Fibroblast of pulmonary artery (primary cell): ENCODE results near the gene PYGO2.

ENCODE experiments used
- DNase-seq: peaks from one replicate; pipeline ENCODE4 v3.0.0-alpha.2; 2010; ENCODE audit warnings: low read depth
- H3K4me3 ChIP-seq: replicated peaks from 2 replicates; pipeline ENCODE4 v1.5.1; 2011; ENCODE audit warnings: low read depth, mild to moderate bottlenecking, control low read depth, low read length, moderate library complexity
- TF ChIP-seq, protein P1 (sequence below): IDR thresholded peaks from 2 replicates; pipeline ENCODE4 v1.5.1; 2011; ENCODE audit warnings: mild to moderate bottlenecking, control low read depth, low read length, inconsistent platforms; ENCODE audit errors: missing control alignments

PYGO2 gene

DNA sequence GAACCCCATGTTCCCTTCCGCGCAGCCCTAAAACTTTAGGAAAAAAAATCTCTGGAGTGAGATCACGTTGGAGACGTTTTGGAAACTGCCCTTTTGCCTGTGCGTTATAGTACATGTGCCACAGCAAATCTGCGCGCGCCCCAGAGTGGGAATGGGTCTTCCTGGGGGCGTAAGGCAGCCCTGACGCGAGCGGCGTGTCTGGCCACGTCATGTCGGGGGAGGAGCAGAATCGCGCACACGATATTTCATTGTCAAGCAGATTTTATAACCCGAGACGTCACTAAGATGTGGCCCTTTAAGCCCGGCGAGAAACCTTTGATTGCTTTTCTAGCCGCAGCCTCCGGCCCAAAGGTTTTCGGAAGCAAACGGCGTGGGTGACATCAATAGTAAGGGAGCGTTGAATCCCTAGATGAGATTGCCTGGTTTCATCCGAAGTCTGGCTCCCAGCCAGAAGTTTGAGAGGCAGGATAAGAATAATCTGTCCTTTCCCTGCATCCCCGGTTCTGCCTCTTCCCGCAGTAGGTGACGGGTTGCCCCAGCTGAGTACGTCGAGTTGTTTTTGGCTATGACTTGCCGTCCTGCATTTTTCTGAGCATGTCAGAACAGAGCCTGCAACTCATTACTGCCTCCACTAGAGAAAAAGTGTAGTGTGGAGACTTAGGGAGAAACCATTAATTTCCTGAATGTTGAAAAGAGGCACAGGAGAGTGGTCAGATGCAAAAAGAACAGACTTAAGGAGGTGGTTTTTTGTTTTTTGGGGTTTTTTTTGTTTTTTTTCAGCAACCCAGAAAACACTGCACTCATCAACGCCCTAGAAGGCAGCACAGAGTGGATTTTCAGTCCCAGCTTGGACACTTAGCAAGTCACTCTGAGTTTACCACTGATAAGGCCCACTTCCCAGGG is 24.2 kb downstream of the PYGO2 start:
- TF ChIP-seq, protein P1, sequence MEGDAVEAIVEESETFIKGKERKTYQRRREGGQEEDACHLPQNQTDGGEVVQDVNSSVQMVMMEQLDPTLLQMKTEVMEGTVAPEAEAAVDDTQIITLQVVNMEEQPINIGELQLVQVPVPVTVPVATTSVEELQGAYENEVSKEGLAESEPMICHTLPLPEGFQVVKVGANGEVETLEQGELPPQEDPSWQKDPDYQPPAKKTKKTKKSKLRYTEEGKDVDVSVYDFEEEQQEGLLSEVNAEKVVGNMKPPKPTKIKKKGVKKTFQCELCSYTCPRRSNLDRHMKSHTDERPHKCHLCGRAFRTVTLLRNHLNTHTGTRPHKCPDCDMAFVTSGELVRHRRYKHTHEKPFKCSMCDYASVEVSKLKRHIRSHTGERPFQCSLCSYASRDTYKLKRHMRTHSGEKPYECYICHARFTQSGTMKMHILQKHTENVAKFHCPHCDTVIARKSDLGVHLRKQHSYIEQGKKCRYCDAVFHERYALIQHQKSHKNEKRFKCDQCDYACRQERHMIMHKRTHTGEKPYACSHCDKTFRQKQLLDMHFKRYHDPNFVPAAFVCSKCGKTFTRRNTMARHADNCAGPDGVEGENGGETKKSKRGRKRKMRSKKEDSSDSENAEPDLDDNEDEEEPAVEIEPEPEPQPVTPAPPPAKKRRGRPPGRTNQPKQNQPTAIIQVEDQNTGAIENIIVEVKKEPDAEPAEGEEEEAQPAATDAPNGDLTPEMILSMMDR, result peak; percentile 36
- H3K4me3 ChIP-seq, result peak overlapping the region; percentile 90
- DNase-seq, result peak; percentile 98

DNA sequence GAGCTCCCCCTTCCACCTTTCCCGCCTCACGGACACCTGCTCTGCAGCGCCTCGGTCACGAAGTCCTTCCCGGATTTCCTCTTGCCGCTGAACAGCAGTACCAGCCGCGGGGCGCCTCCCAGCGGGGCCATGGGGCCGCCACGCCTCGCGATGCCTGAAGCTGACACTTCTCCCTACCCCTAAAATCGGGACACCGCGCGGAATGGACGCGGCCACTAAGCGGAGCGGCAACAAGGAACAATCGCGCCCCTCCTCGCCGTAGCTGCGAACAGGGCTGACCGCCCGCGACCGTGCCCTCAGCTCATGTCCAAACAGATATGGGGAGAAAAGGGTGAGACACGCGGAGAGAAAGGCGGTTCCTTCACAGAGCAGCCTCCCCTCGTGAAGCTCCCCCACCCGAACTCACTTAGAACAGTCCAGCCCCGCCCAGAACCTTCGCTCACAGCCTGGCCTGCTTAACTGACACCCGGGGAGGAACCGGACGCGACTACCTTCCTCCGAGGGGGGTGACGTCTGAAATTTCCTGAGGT is 25.0 kb downstream of the PYGO2 start, which contains the start of gene PMVK:
PMVK (minus strand) TSS at position 165 of the 530 bp plus-strand sequence; CDS start at position 131, 34 bp downstream.
- TF ChIP-seq, protein P1, result peak; percentile 21
- H3K4me3 ChIP-seq, result peak within 1 kb of the TSS; percentile 90
- DNase-seq, result peak; percentile 97

DNA sequence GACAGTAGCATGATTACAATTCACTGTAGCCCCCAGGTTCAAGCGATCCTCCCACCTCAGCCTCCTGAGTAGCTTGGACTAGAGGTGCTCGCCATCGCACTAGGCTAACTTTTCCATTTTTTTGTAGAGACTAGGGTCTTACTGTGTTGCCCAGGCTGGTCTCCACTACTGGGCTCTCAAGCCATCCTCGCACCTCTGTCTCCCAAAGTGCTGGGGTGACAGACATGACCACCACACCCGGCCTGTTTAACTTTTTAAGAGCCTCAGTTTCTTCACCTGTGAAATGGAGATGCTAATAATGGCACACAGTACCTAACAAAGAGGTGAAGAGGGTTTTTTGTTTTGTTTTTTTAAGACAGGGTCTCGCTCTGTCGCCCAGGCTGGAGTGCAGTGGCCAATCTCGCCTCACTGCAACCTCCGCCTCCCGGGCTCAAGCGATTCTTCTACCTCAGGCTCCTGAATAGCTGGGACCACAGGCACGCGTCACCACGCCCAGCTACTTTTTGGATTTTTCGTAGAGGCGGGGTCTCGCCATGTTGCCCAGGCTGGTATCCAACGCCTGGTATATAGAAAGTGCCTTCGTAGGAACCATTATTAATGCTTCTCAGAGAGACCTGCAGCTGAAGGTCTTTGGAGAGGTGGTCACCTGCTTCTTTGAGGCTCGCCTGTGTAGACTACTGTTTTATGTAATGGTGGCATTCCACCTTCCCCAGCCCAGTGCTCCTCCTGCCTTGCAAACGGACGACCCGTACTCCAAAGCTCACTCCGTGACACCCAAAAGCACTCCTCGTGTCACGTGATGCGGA is 25.6 kb downstream of the PYGO2 start:
- peak overlapping the region; percentile 90 for H3K4me3 ChIP-seq
- DNase-seq, result no peak
- TF ChIP-seq, protein P1, result no peak

DNA sequence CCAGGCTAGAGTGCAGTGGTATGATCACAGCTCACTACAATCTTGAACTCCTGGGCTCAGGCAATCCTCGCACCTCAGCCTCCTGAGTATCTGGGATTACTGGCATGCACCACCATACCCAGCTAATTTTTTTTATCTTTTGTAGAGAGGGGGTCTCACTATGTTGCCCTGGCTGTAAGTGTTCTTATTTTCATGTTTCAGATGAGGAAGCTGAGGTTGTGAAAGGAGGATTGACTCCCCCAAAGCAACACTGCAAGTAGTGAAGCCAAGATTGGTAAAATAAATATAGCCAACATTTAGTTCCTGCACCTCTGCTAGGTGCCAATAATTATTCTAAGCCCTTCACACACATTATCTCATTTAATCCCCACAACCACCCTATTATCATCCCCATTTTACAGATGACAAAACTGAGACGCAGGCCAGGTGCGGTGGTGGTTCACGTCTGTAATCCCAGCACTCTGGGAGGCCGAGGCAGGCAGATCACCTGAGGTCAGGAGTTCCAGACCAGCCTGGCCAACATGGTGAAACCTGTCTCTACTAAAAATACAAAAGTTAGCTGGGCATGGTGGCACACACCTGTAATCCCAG is 27.1 kb downstream of the PYGO2 start:
- TF ChIP-seq, protein P1, result no peak
- H3K4me3 ChIP-seq, result no peak overlapping the region
- no peak for DNase-seq

DNA sequence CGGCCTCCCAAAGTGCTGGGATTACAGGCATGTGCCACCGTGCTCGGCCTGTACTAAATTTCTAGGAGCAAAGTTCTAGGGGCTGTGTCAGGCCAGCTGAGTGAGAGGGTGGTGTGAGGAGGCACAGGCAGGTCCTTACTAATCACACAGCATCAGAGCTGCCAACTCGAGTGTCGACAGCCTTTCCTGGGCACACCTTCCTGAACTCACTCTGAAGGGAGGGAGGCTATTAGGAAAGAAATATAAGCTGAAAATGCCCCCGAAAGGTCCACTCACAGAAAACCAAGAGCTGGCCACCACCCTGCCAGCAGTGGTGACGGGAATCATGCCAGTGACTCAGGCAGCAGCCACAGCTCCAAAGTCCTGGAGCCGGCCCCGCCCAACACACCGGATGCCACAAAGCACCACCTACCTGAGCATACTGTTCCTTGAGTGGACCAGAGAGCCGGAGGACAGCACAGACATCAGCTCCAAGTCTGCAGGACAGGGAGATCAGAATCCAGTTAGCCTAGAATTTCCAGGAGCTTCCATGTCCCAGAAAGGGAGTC is 29.6 kb downstream of the PYGO2 start:
- TF ChIP-seq, protein P1, result no peak
- no peak for DNase-seq
- H3K4me3 ChIP-seq, result no peak overlapping the region

DNA sequence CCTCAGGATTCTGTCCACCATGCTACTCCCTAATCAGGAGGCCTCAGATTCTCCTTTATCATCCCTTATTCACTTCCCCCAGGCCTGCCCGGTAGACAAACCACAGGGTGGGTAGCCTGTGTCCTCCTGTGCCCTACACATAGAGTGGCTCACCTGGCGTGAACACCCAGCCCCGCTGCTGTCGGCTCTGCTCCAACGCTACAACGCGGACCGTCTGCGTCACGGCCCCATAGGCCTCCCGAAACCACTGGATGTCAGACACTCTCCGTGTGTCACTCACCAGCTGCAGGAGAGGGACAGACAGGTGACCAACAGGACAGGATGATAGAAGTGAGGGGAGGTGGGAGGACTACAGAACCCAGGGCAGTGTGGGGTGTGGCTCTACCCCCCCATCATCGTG is 35.4 kb downstream of the PYGO2 start:
- H3K4me3 ChIP-seq, result no peak overlapping the region
- TF ChIP-seq, protein P1, result no peak
- DNase-seq, result no peak
